ENCODE data around the gene IST1. TPM values are rescaled to one million over a fixed set of nuclear protein-coding genes. Genes with fewer than 3 reads are reported as not detected.

Gene IST1
- total RNA-seq, 2 donors from 2014 or later = 193 to 249 TPM

- no peaks in the 10 kb centered on the region for H3K4me1 ChIP-seq (replicated peaks)
- no peaks in the 10 kb centered on the region for H3K36me3 ChIP-seq
- H3K27me3 ChIP-seq (replicated peaks; ENCODE audit: insufficient read depth) = no peaks in the 10 kb centered on the region
- intact Hi-C loops (cut with DNase I) = no loop called here
- no peak for DNase-seq (ENCODE audit: low spot score)
- H3K4me3 ChIP-seq = no peak overlapping the region
- no peak overlapping the region for H3K27ac ChIP-seq
- no peak for TF ChIP-seq CTCF (IDR thresholded peaks at IDR 0.05)
- TF ChIP-seq POLR2A (IDR thresholded peaks at IDR 0.05) = no peak
- TF ChIP-seq POLR2AphosphoS5 (IDR thresholded peaks at IDR 0.05) = no peak
- 87% methylated on average over 3 of the region's 3 CpGs for WGBS
- no peaks in the 10 kb centered on the region for H3K9me3 ChIP-seq
These were observed 77.0 kb downstream of the IST1 start for GRCh38 chr16:71972356-71972755.

DNA sequence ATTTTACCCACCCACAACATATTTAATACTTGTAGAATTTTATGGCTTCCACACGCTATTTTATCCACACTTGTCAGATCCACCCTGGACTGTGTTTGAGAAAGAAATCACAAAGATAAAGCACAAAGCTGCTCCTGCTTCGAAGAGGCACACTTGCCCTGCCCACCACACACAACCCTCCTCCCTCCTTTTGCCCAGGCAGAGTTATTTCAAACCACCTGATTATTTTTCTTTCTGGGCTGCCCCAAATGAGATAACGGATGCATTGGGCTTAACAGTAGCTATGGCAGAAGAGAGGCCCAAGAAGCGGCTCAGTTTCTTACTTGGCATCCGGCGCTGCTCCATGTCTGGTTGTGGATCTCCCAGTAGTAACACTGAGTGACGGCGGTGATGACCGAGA is 77.7 kb downstream of the IST1 start:
- intact Hi-C loops (cut with DNase I) = no loop called here
- no peaks in the 10 kb centered on the region for H3K36me3 ChIP-seq
- H3K4me3 ChIP-seq = no peak overlapping the region
- DNase-seq (ENCODE audit: low spot score) = no peak
- no peaks in the 10 kb centered on the region for H3K27me3 ChIP-seq (replicated peaks; ENCODE audit: insufficient read depth)
- TF ChIP-seq POLR2A (IDR thresholded peaks at IDR 0.05) (no peak), POLR2AphosphoS5 (IDR thresholded peaks at IDR 0.05) (no peak), CTCF (IDR thresholded peaks at IDR 0.05) (no peak)
- no peak overlapping the region for H3K27ac ChIP-seq
- H3K4me1 ChIP-seq (replicated peaks) = no peaks in the 10 kb centered on the region
- 69% methylated on average over 9 of the region's 9 CpGs for WGBS
- H3K9me3 ChIP-seq = no peaks in the 10 kb centered on the region

DNA sequence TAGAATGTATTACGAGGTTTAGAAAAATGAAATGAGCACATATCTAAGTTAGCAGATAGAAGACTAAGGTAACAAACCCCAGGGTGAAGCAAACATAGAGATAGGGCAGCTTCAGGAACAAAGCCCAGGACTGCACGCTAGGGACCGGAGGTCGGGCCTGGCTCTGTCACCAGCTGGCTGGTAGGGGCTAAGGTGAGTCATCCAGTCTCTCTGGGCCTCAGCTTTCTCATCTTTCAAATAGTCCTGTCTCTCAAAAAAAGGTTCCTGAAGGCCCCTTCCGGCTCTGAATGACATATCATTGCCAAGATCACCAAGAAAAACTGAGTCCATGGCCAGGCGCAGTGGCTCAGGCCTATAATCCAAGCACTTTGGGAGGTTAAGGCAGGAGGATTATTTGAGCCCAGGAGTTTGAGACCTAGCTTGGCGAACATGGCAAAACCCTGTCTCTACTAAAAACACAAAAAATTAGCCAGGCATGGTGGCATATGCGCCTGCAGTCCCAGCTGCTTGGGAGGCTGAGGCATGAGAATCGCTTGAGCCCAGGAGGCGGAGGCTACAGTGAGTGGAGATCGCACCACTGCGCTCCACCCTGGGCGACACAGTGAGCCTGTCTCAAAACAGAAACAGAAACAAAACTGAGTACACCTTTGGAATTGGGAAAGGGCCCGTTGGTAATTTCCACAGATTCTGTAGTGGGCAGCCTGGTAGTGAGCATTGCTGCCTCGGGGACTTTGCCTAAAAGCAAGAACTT is 78.9 kb downstream of the IST1 start:
- H3K9me3 ChIP-seq = no peaks in the 10 kb centered on the region
- DNase-seq (ENCODE audit: low spot score) = no peak
- H3K27me3 ChIP-seq (replicated peaks; ENCODE audit: insufficient read depth) = no peaks in the 10 kb centered on the region
- TF ChIP-seq POLR2A (IDR thresholded peaks at IDR 0.05) = no peak
- TF ChIP-seq POLR2AphosphoS5 (IDR thresholded peaks at IDR 0.05) = no peak
- TF ChIP-seq CTCF (IDR thresholded peaks at IDR 0.05) = no peak
- H3K27ac ChIP-seq = no peak overlapping the region
- no peaks in the 10 kb centered on the region for H3K4me1 ChIP-seq (replicated peaks)
- no peaks in the 10 kb centered on the region for H3K36me3 ChIP-seq
- H3K4me3 ChIP-seq = no peak overlapping the region
- 86% methylated on average over 15 of the region's 15 CpGs for WGBS
- intact Hi-C loops (cut with DNase I) = no loop called here

Other genes starting within 250 kb of the IST1 start
- gene PHLPP2, start 170.8 kb upstream of the IST1 start, total RNA-seq = 10 to 100 TPM in 1 of 2 donors, 1 to 10 TPM in 1; 5.0 to 21.2 TPM
- gene AP1G1, start 86.7 kb upstream of the IST1 start, total RNA-seq = 10 to 100 TPM; 68.0 to 94.6 TPM
- gene ATXN1L, start 49.6 kb upstream of the IST1 start, total RNA-seq = 10 to 100 TPM; 17.7 to 35.8 TPM
- 10 to 100 TPM; 20.0 to 26.6 TPM for gene ZNF821, start 11.3 kb upstream of the IST1 start, total RNA-seq
- under 1 TPM; 0.36 to 0.40 TPM for gene PKD1L3, start 104.9 kb downstream of the IST1 start, total RNA-seq
- gene DHODH, start 113.2 kb downstream of the IST1 start, total RNA-seq = 1 to 10 TPM; 4.4 to 7.7 TPM
- gene HP, start 159.0 kb downstream of the IST1 start, total RNA-seq = 1 to 10 TPM; 2.5 to 3.1 TPM
- 1 to 10 TPM in 1 of 2 donors, not detected in 1; 5.3 TPM for gene HPR, start 167.7 kb downstream of the IST1 start, total RNA-seq
- 10 to 100 TPM; 14.1 to 36.2 TPM for gene TXNL4B, start 198.1 kb downstream of the IST1 start, total RNA-seq
- gene DHX38, start 198.3 kb downstream of the IST1 start, total RNA-seq = 10 to 100 TPM; 61.9 to 63.9 TPM

Data from prostate gland (tissue), 2 donors.